H1 (cell line): ENCODE results near the gene RASGRF1. TPM values are rescaled to one million over a fixed set of nuclear protein-coding genes. Genes with fewer than 3 reads are reported as not detected.

Source experiments
- CTCF ChIA-PET: fragments of 300-600 bp; sonication (Branson Sonifier 250); formaldehyde crosslinking; loops from one replicate; lab custom pipeline; 2021; ENCODE audit not compliant: partially characterized antibody; lab: Charles Lee
- POLR2A ChIA-PET: fragments of 300-600 bp; sonication (Branson Sonifier 250); formaldehyde crosslinking; loops from one replicate; lab custom pipeline; 2021; ENCODE audit warnings: inconsistent platforms; ENCODE audit not compliant: partially characterized antibody; lab: Charles Lee
- DNase-seq, 2 experiments: peaks; one replicate each; pipeline versions ENCODE4 v3.0.0 to v3.0.0-alpha.2; 2010 to 2022; ENCODE audit warnings: low spot score in 2 of 2, low read depth in 1 of 2, mixed read lengths in 1 of 2
- FAIRE-seq: peaks from 2 replicates; lab custom pipeline; 2011; peaks lifted over from hg19 to GRCh38; lab: Jason Lieb, UNC
- H2AFZ ChIP-seq: 2 replicates; pipeline ENCODE4 v1.8.1; 2012; ENCODE audit warnings: low read length, inconsistent platforms
- H2AK5ac ChIP-seq: 2 replicates; pipeline ENCODE4 v1.6.1; 2013; ENCODE audit warnings: low read depth, low read length
- H2BK120ac ChIP-seq: replicated peaks from 2 replicates; pipeline ENCODE3; 2013; ENCODE audit warnings: low read depth, low read length, inconsistent platforms
- H2BK12ac ChIP-seq: 2 replicates; pipeline ENCODE4 v1.6.1; 2013; ENCODE audit warnings: low read depth, low read length
- H2BK15ac ChIP-seq: 2 replicates; pipeline ENCODE4 v1.6.1; 2013; ENCODE audit warnings: low read length
- H2BK20ac ChIP-seq: 2 replicates; pipeline ENCODE4 v1.6.1; 2013; ENCODE audit warnings: low read length
- H2BK5ac ChIP-seq: 2 replicates; pipeline ENCODE4 v1.6.1; 2013; ENCODE audit warnings: low read depth, low read length
- H3K14ac ChIP-seq: 2 replicates; pipeline ENCODE4 v1.6.1; 2013; ENCODE audit warnings: inconsistent platforms; ENCODE audit not compliant: insufficient read length
- H3K18ac ChIP-seq: 2 replicates; pipeline ENCODE4 v1.6.1; 2013; ENCODE audit warnings: low read length; ENCODE audit errors: extremely low read depth
- H3K23ac ChIP-seq: 2 replicates; pipeline ENCODE4 v1.6.1; 2013; ENCODE audit warnings: inconsistent platforms; ENCODE audit not compliant: insufficient read length
- H3K23me2 ChIP-seq: 2 replicates; pipeline ENCODE4 v1.6.1; 2013; ENCODE audit warnings: low read depth, low read length
- H3K27ac ChIP-seq: 2 replicates; pipeline ENCODE4 v1.6.1; 2011; ENCODE audit warnings: low read depth, low read length, inconsistent platforms
- H3K27me3 ChIP-seq, 4 experiments: replicated peaks in 1 of 4; 1 replicate in 1 of 4; 2 replicates in 3 of 4; pipeline versions ENCODE4 v1.6.1 to v1.8.1; 2011 to 2013; ENCODE audit warnings: low read length in 3 of 4, mild to moderate bottlenecking in 3 of 4, inconsistent platforms in 2 of 4, mixed read lengths in 2 of 4, moderate library complexity in 1 of 4; ENCODE audit not compliant: control insufficient read depth in 3 of 4, insufficient read depth in 3 of 4; ENCODE audit errors: extremely low read depth in 1 of 4
- H3K36me3 ChIP-seq, 4 experiments: 2 replicates each; pipeline versions ENCODE4 v1.6.1 to v1.8.1; 2011 to 2013; ENCODE audit warnings: mild to moderate bottlenecking in 4 of 4, low read length in 3 of 4, moderate library complexity in 2 of 4, control low read depth in 1 of 4, inconsistent platforms in 1 of 4; ENCODE audit not compliant: insufficient read depth in 4 of 4, control insufficient read depth in 2 of 4
- H3K4ac ChIP-seq: replicated peaks from 2 replicates; pipeline ENCODE3; 2013; ENCODE audit warnings: low read length, low read depth, mixed read lengths, inconsistent platforms; ENCODE audit not compliant: insufficient read length
- H3K4me1 ChIP-seq, 4 experiments: replicated peaks in 1 of 4; 1 replicate in 1 of 4; 2 replicates in 3 of 4; pipeline versions ENCODE4 v1.6.1 to v1.8.1; 2011 to 2013; ENCODE audit warnings: low read length in 3 of 4, inconsistent platforms in 2 of 4, mixed read lengths in 1 of 4; ENCODE audit not compliant: insufficient read depth in 4 of 4, control insufficient read depth in 3 of 4
- H3K4me2 ChIP-seq, 2 experiments: 2 replicates each; pipeline versions ENCODE4 v1.6.1 to v1.8.1; 2011 to 2013; ENCODE audit warnings: low read depth in 2 of 2, low read length in 2 of 2, control low read depth in 1 of 2, inconsistent platforms in 1 of 2, mild to moderate bottlenecking in 1 of 2; ENCODE audit not compliant: insufficient read depth in 1 of 2
- H3K4me3 ChIP-seq, 4 experiments: fragments of 200-600, 300-600 bp in 1 of 4; sonication (generic), shearing (Covaris generic), sonication (Bioruptor Twin) in 1 of 4; 2 replicates each; pipeline versions ENCODE4 v1.5.1 to v1.8.1; 2011 to 2016; ENCODE audit warnings: low read length in 4 of 4, low read depth in 3 of 4, control low read depth in 2 of 4, inconsistent platforms in 2 of 4, mild to moderate bottlenecking in 2 of 4, mixed read lengths in 1 of 4, moderate library complexity in 1 of 4; ENCODE audit not compliant: insufficient read depth in 2 of 4; ENCODE audit errors: extremely low read depth in 1 of 4
- H3K56ac ChIP-seq: replicated peaks from 2 replicates; pipeline ENCODE3; 2013; ENCODE audit warnings: low read depth, mild to moderate bottlenecking, mixed read lengths, low read length, inconsistent platforms; ENCODE audit not compliant: insufficient read length
- H3K79me1 ChIP-seq: 2 replicates; pipeline ENCODE4 v1.6.1; 2013; ENCODE audit warnings: low read depth, low read length, control low read depth
- H3K79me2 ChIP-seq, 2 experiments: 2 replicates each; pipeline versions ENCODE4 v1.6.1 to v1.8.1; 2012 to 2013; ENCODE audit warnings: low read length in 2 of 2, mild to moderate bottlenecking in 2 of 2, inconsistent platforms in 1 of 2; ENCODE audit not compliant: insufficient read depth in 2 of 2, control insufficient read depth in 1 of 2
- H3K9ac ChIP-seq, 4 experiments: replicated peaks in 1 of 4; 1 replicate in 1 of 4; 2 replicates in 3 of 4; pipeline versions ENCODE4 v1.6.1 to v1.8.1; 2011 to 2013; ENCODE audit warnings: low read depth in 3 of 4, low read length in 3 of 4, control low read depth in 2 of 4, mild to moderate bottlenecking in 2 of 4, moderate library complexity in 2 of 4, inconsistent platforms in 1 of 4; ENCODE audit errors: extremely low read depth in 1 of 4
- H3K9me3 ChIP-seq, 2 experiments: 2 replicates each; pipeline versions ENCODE4 v1.6.1 to v1.8.1; 2012 to 2013; ENCODE audit warnings: mild to moderate bottlenecking in 2 of 2, moderate library complexity in 2 of 2, control low read depth in 1 of 2, inconsistent platforms in 1 of 2, low read depth in 1 of 2, low read length in 1 of 2, mixed read lengths in 1 of 2; ENCODE audit not compliant: insufficient read depth in 2 of 2
- H4K20me1 ChIP-seq, 2 experiments: replicated peaks in 1 of 2; 2 replicates each; pipeline versions ENCODE3 to v1.8.1; 2011 to 2013; ENCODE audit warnings: inconsistent platforms in 2 of 2, low read length in 2 of 2, mild to moderate bottlenecking in 1 of 2; ENCODE audit not compliant: insufficient read depth in 2 of 2, control insufficient read depth in 1 of 2
- H4K5ac ChIP-seq: 2 replicates; pipeline ENCODE4 v1.6.1; 2013; ENCODE audit warnings: low read length, low read depth, mixed read lengths, inconsistent platforms; ENCODE audit not compliant: insufficient read length
- H4K8ac ChIP-seq: 2 replicates; pipeline ENCODE4 v1.8.0; 2013; ENCODE audit warnings: mild to moderate bottlenecking, moderate library complexity, low read length, inconsistent platforms; ENCODE audit not compliant: insufficient read depth; ENCODE audit errors: extremely low read depth
- H4K91ac ChIP-seq: replicated peaks from 2 replicates; pipeline ENCODE3; 2013; ENCODE audit warnings: low read length, mixed read lengths, inconsistent platforms; ENCODE audit not compliant: insufficient read length
- CTBP2 ChIP-seq: IDR thresholded peaks from 2 replicates; pipeline ENCODE4 v1.7.0; 2011; ENCODE audit warnings: borderline replicate concordance, mild to moderate bottlenecking, moderate library complexity, mixed read lengths, low read length; ENCODE audit not compliant: insufficient read depth, insufficient read length
- HDAC6 ChIP-seq: IDR thresholded peaks from one replicate; pipeline ENCODE4 v1.7.1; 2012; ENCODE audit warnings: low read depth, mild to moderate bottlenecking, inconsistent platforms, low read length, moderate library complexity
- SIRT6 ChIP-seq: IDR thresholded peaks from one replicate; pipeline ENCODE4 v1.7.1; 2012; ENCODE audit warnings: low read length, inconsistent platforms
- TCF12 ChIP-seq: IDR thresholded peaks from 2 replicates; pipeline ENCODE4 v1.6.1; 2011; ENCODE audit warnings: low read depth, mild to moderate bottlenecking, low read length
- WGBS, 2 experiments: shearing (Covaris generic) in 1 of 2; methylation state at CpG; one replicate each; pipeline versions ENCODE4 v1.1.6 to v1.1.7; 2013 to 2015; ENCODE audit warnings: low lambda C conversion rate in 2 of 2, mixed read lengths in 2 of 2, inconsistent platforms in 1 of 2, low coverage in 1 of 2, missing lambda C conversion rate in 1 of 2; ENCODE audit not compliant: insufficient replicate concordance in 2 of 2, insufficient coverage in 1 of 2, insufficient read length in 1 of 2; ENCODE audit errors: extremely low coverage in 1 of 2, missing lambda C conversion rate in 1 of 2; 5-methylcytosine and 5-hydroxymethylcytosine counted together
- polyA plus RNA-seq, 7 experiments: library from polyadenylated mRNA; depleted of rRNA in 3 of 7; stranded (reverse) in 5 of 7; unstranded in 2 of 7; fragments of >200 nt in 5 of 7; fragments of 200-250 nt in 2 of 7; gene quantifications; 1 replicate in 5 of 7; 2 replicates in 1 of 7; 4 replicates in 1 of 7; pipeline versions ENCODE4 v1.2.1 to v1.2.3, GENCODE V29; 2011 to 2013; ENCODE audit warnings: missing spikeins in 2 of 7, mixed read lengths in 2 of 7
- total RNA-seq: library from RNA; stranded (reverse); fragmentation: NEBNext Ultra II Directional; extraction: Animal tissue kit (Norgen Biotek cat#: 25700); gene quantifications from 2 replicates; pipeline ENCODE4 v1.2.1, GENCODE V29; 2021

The RASGRF1 gene
- total and polyA plus RNA-seq, 2 of the 8 experiments (the other 6 are each of a cell fraction or from before 2014, with no cell fraction given), result 0.42 to 0.67 TPM

GRCh38 chr15:78925076-78925624 lies 165.4 kb downstream of the RASGRF1 start:
- Histone ChIP-seq H3K79me2 (no peaks in the 10 kb centered on the region), H4K20me1 (peaks cover 0 to 2% of the 10 kb centered on the region in 2 experiments), H3K23me2 (no peaks in the 10 kb centered on the region), H2BK20ac (no peak overlapping the region), H3K36me3 (peaks cover 0 to 26% (median 7%) of the 10 kb centered on the region in 4 experiments; a peak in 6 of 8 replicates), H3K23ac (no peak overlapping the region), H3K4ac (no peak overlapping the region), H4K5ac (no peak overlapping the region), H2BK120ac (no peak overlapping the region), H2AFZ (no peak overlapping the region), H3K9ac (no peak overlapping the region), H2BK15ac (no peak overlapping the region), H3K4me2 (no peak overlapping the region), H3K79me1 (no peaks in the 10 kb centered on the region), H3K56ac (no peak overlapping the region), H2BK5ac (no peak overlapping the region), H3K4me1 (no peaks in the 10 kb centered on the region), H3K27me3 (no peaks in the 10 kb centered on the region), H3K18ac (no peak overlapping the region), H4K8ac (no peak overlapping the region; the same call in 1 of the 2 replicates), H4K91ac (no peak overlapping the region), H3K27ac (no peak overlapping the region), H3K9me3 (no peaks in the 10 kb centered on the region), H2AK5ac (no peak overlapping the region), H3K14ac (no peak overlapping the region), H3K4me3 (no peak overlapping the region), H2BK12ac (no peak overlapping the region)
- ChIA-PET CTCF (interaction anchor here (0.8 to 3.8 kb wide), 10 partner anchors 11 to 82 kb away, joined by 3 to 23 read pairs (median 6); no protein-coding TSS in a partner anchor), POLR2A (interaction anchor here (0.7 to 1.2 kb wide), 3 partner anchors 48 to 113 kb away, joined by 3 to 4 read pairs (median 3); no protein-coding TSS in a partner anchor)
- FAIRE-seq (no peak), DNase-seq (no peak)
- whole genome bisulfite sequencing, 2 experiments, result 94% methylated on average over 9 of the region's 10 CpGs; no CpG with 5 or more reads in 1 of the 2 experiments
- no peak for TF ChIP-seq HDAC6
- no peak for TF ChIP-seq TCF12
- TF ChIP-seq CTBP2, result no peak
- TF ChIP-seq SIRT6, result no peak
